ENCODE data around the gene METTL26.

Gene METTL26

GRCh38 chr16:674968-675883 is 39.1 kb upstream of the METTL26 start, which contains the start of gene RHBDL1:
RHBDL1 (plus strand) TSS chr16:675671; CDS start chr16:675791, 120 bp downstream.
- peak; percentile 68 for DNase-seq (ENCODE audit: low spot score)

- no peak for DNase-seq (ENCODE audit: low spot score)
Observed at GRCh38 chr16:674214-674881, 38.2 kb upstream of the METTL26 start.

- no peak for DNase-seq (ENCODE audit: low spot score)
Observed at GRCh38 chr16:673399-673991, 37.4 kb upstream of the METTL26 start.

DNA sequence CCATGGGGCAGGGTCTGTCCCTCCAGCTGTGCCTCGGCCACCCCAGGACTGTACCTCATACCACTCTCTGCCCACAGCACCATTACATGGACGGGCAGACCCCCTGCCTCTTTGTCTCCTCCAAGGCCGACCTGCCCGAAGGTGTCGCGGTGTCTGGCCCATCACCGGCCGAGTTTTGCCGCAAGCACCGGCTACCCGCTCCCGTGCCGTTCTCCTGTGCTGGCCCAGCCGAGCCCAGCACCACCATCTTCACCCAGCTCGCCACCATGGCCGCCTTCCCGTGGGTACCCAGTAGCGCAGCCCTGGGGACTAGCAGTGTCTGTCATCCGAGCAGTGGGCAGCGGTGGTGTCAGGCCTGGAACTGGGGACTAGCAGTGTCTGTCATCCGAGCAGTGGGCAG is 36.7 kb upstream of the METTL26 start:
- DNase-seq (ENCODE audit: low spot score) = no peak

- DNase-seq (ENCODE audit: low spot score) = no peak
Observed at GRCh38 chr16:672371-672770, 36.3 kb upstream of the METTL26 start.

GRCh38 chr16:671353-672131 is 35.4 kb upstream of the METTL26 start:
- no peak for DNase-seq (ENCODE audit: low spot score)

DNA sequence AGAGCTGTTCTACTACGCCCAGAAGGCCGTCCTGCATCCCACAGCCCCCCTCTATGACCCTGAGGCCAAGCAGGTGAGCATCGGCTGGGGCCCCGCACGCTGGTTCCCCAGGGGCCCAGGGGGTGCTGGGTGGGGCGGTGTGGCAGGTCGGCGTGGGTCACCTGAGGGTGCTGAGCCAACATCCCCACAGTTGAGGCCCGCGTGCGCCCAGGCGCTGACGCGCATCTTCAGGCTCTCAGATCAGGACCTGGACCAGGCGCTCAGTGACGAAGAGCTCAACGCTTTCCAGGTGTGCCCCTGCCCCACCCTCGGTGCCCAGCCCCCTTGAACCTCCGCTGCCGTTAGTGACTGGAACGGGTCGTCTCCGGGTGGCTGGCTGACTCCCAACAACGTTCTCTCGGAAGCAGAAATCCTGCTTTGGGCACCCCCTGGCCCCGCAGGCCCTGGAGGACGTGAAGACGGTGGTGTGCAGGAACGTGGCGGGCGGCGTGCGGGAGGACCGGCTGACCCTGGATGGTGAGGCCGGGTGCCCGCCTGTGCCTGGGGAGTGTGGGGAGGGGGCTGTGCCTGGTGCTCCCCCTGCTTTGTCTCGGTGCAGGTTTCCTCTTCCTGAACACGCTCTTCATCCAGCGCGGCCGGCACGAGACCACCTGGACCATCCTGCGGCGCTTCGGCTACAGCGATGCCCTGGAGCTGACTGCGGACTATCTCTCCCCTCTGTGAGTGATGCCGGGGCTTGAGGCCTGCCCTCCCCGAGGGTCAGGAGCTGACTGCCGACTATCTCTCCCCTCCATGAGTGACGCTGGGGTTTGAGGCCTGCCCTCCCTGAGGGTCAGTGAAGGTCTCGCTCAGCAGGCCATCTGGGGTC is 34.6 kb upstream of the METTL26 start:
- no peak for DNase-seq (ENCODE audit: low spot score)

DNA sequence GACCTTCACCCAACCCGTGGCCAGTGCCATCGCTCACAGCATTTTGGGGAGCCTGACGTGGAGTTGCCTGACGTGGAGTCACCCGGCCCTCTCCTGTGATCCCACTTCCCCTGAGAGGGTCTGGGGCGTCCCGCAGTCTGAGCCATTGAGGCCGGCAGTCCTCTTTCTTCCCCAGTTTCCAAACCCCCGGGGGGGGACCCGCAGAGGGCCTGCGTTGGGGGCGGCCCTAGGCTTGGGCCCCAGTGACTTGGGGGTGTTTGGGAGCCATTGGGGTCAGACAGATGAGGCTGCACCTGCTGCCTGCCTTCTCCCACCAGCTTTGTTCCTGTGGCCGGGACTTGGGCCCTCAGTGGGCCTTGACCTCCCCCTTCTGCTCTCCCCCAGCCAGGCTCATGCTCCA is 33.6 kb upstream of the METTL26 start:
- no peak for DNase-seq (ENCODE audit: low spot score)

GRCh38 chr16:668519-669171 is 32.5 kb upstream of the METTL26 start:
- peak; percentile 28 for DNase-seq (ENCODE audit: low spot score)

- DNase-seq (ENCODE audit: low spot score) = peak; percentile 96
Observed at GRCh38 chr16:667780-668518, 31.8 kb upstream of the METTL26 start, which contains the start of gene RHOT2. RHOT2 (plus strand) TSS chr16:668132; CDS start chr16:668200, 68 bp downstream.

DNA sequence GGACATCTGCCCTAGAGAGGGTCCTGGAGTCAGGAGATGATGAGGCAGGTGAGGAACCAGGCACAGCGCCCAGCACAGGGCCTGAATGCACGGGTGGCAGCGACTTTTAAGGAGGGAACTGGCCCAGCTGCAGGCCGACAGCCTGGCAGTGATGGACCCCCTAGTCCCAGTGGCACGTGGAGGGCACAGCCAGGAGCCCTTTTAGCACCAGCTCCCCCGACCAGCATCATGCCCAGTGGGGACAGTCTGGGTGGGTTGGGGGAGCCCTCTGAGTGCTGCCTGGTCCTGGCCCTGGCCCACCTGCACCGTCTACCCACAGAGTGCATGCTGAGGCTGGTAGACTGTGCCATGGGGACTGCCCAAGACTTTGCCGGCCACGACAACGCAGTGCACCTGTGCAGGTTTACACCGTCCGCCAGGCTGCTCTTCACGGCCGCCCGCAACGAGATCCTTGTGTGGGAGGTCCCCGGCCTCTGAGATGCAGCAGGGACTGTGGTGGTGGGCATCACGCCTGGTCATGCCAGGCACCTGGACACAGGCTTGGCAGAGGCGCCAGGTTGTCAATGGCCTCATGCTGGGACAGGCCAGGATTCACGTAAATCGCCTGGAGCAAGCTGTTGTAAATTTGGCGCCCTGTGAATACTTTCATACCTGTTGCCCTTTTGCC is 31.1 kb upstream of the METTL26 start:
- DNase-seq (ENCODE audit: low spot score) = no peak

DNA sequence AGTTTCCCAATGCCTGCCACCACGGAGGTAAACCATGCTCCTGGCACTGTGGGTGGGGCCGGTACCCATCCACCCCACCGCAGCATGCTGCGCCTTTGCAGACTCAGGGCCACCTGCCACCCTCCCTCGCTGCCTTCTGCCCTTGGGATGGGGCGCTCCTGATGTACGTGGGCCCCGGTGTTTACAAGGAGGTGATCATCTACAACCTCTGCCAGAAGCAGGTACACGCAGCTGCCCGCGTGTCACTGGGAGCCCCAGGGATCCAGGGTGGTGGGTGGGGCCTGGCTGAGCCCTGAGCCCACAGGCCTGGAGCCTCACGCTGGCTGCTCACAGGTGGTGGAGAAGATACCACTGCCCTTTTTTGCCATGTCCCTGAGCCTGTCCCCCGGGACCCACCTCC is 30.5 kb upstream of the METTL26 start:
- no peak for DNase-seq (ENCODE audit: low spot score)

GRCh38 chr16:662597-662996 is 26.5 kb upstream of the METTL26 start:
- no peak for DNase-seq (ENCODE audit: low spot score)

- DNase-seq (ENCODE audit: low spot score) = no peak
Observed at GRCh38 chr16:662095-662494, 26.0 kb upstream of the METTL26 start.

GRCh38 chr16:661184-661821 is 25.2 kb upstream of the METTL26 start:
- no peak for DNase-seq (ENCODE audit: low spot score)

DNA sequence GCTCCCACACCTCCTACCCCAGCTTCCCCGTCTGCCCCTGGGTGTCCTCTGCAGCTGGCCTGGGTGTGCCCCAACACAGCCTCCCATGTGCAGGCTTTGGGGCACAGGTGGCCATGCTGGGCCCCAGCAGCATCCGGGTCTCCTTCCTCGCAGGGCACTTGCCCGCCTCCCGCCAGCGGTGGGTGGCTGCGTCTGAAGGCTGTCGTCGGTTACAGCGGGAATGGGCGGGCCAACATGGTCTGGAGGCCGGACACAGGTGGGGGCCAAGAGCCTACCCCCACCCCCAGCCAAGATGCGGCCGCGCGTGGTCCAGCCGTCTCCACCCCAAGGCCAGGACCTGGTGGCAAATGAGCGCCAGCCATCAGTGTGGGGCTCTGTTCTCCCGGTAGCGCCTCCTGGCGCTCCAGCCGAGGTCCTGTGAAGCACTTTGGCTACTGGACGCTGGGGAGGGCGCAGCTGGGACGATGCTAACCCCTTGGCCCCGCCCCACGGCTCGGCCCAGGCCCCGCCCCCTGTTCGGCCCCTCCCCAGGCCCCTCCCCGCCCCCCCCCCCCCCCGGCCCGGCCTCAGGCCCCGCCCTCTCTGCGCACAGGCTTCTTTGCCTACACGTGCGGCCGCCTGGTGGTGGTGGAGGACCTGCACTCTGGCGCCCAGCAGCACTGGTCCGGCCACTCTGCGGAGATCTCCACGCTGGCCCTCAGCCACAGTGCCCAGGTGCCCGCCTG is 24.5 kb upstream of the METTL26 start:
- peak; percentile 79 for DNase-seq (ENCODE audit: low spot score)

DNA sequence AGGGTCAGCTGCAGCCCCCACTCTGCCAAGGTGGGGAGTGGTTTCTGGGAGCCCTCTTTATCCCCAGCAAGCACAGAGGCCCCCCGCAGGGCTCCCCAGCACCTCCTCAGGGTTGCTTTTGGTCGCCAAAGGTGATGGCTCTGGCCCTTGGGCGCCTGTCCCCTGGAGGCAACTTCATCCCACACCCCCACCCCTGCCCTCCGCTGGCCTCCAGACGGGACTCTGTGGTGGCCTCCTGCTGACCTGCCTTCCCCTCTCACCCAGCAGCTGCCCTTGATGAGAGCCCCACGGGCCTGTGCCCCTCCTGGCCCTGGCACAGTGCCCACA is 24.0 kb upstream of the METTL26 start:
- DNase-seq (ENCODE audit: low spot score) = no peak

DNA sequence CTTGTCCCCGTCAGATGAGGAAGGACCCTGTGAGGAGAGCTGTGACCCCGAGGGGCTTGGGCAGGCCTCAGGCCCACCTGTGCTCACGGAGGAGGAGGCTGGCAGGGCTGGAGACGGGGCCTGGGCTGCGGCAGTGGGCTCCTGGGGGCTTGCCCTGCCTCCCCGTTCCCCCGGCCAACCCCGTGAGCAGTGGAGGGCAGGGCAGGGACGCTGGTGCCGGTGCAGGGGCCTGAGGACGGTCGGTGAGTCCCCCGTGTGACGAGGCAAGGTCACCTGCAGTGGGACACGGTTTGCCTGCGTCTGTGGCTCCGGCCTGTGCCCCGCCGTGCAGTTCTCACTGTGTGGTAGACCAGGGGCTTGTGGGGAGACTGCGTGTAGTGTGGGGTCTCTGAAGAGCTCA is 23.5 kb upstream of the METTL26 start:
- no peak for DNase-seq (ENCODE audit: low spot score)

Data from GM03348 (cell line).